ENCODE results near the gene MYO7B.

Gene MYO7B

DNA sequence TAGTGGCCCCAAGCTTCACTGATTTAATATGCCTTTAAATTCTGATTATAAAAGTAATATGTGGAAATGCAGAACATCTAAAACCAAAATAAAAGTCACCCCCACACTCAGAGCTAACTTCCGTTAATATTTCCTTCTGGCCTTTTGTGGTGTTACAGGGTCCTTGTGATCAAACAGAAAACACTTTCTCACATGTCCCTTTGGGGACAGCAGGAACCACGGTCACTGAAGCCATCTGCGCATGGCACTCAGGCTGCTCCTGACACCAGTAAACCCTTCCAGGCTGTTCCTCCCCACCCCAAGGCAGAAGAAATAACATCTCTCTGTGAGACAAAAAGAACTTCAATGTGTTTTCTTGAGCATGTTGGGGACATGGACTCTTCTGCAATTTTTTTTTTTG, 85.4 kb downstream of the MYO7B start:
- Histone ChIP-seq H3K36me3 (replicated peaks; ENCODE audit: low read depth, low read length) (no peaks in the 10 kb centered on the region), H3K79me2 (ENCODE audit: low read length) (no peaks in the 10 kb centered on the region), H3K4me1 (ENCODE audit: low read length) (no peaks in the 10 kb centered on the region), H3K27me3 (ENCODE audit: low read depth, low read length) (no peaks in the 10 kb centered on the region; the same call in 1 of the 2 replicates), H4K20me1 (ENCODE audit: insufficient read depth, low read length) (no peaks in the 10 kb centered on the region), H2AFZ (ENCODE audit: low read depth, low read length) (no peak overlapping the region), H3K4me3 (ENCODE audit: low read length) (no peak overlapping the region), H3K9ac (ENCODE audit: low read length) (no peak overlapping the region), H3K27ac (ENCODE audit: low read length) (no peak overlapping the region), H3K9me3 (ENCODE audit: insufficient read depth, low read length) (no peaks in the 10 kb centered on the region), H3K4me2 (ENCODE audit: low read length) (no peak overlapping the region)
- no peak for TF ChIP-seq EZH2phosphoT487 (IDR thresholded peaks at IDR 0.05; ENCODE audit: low read depth)
- TF ChIP-seq CTCF (IDR thresholded peaks at IDR 0.05; ENCODE audit: low read depth, low read length): no peak

- no peaks in the 10 kb centered on the region for H3K79me2 ChIP-seq (ENCODE audit: low read length)
- no peak overlapping the region for H3K4me2 ChIP-seq (ENCODE audit: low read length)
- no peak overlapping the region for H3K4me3 ChIP-seq (ENCODE audit: low read length)
- H3K27me3 ChIP-seq (ENCODE audit: low read depth, low read length): no peaks in the 10 kb centered on the region
- no peaks in the 10 kb centered on the region for H3K4me1 ChIP-seq (ENCODE audit: low read length)
- H4K20me1 ChIP-seq (ENCODE audit: insufficient read depth, low read length): no peaks in the 10 kb centered on the region
- H3K9ac ChIP-seq (ENCODE audit: low read length): no peak overlapping the region
- H3K36me3 ChIP-seq (replicated peaks; ENCODE audit: low read depth, low read length): no peaks in the 10 kb centered on the region
- TF ChIP-seq EZH2phosphoT487 (IDR thresholded peaks at IDR 0.05; ENCODE audit: low read depth) (no peak), CTCF (IDR thresholded peaks at IDR 0.05; ENCODE audit: low read depth, low read length) (no peak)
- H3K9me3 ChIP-seq (ENCODE audit: insufficient read depth, low read length): no peaks in the 10 kb centered on the region
- no peak overlapping the region for H3K27ac ChIP-seq (ENCODE audit: low read length)
- H2AFZ ChIP-seq (ENCODE audit: low read depth, low read length): no peak overlapping the region
These were observed 86.5 kb downstream of the MYO7B start for GRCh38 chr2:127621981-127622431.

DNA sequence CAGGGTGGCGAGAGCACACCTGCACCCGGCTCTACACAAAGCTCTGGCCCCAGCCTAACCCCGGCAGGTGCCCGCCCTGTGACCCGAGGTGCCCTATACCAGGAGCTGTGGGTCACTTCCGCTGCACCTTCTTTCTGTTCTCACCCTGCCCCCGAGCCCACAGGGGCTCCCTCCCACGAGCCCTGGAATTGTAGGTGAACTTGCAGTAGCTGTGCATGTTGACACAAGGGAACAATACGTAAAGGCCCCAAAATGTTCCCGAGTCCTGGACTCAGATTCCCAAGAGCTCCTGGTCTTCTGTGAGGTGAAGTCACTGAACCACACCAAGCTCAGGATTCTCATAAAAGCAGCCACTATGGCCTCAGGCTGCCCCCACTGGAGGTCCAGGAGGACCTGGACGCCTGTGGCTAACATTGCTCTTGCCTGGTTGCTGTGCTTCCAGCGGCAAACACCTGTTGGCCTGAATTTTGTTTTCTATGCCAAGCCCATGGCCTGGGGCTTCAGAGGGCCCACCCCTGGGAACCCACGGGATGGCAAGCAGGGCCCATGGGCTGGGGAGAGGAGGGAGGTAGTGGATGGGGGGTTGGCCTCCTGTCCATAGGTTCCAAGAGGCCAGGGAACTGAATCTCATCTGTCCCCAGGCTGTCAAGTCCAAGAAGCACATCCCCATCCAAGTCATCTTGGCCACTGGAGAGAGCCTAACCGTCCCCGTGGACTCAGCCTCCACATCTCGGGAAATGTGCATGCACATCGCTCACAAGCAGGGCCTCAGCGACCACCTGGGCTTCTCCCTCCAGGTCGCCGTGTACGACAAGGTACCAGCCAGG, 87.3 kb downstream of the MYO7B start:
- Histone ChIP-seq H3K79me2 (ENCODE audit: low read length) (no peaks in the 10 kb centered on the region), H4K20me1 (ENCODE audit: insufficient read depth, low read length) (no peaks in the 10 kb centered on the region), H3K9ac (ENCODE audit: low read length) (no peak overlapping the region), H3K9me3 (ENCODE audit: insufficient read depth, low read length) (no peaks in the 10 kb centered on the region), H2AFZ (ENCODE audit: low read depth, low read length) (no peak overlapping the region), H3K4me3 (ENCODE audit: low read length) (no peak overlapping the region), H3K27me3 (ENCODE audit: low read depth, low read length) (no peaks in the 10 kb centered on the region), H3K27ac (ENCODE audit: low read length) (no peak overlapping the region), H3K4me2 (ENCODE audit: low read length) (no peak overlapping the region), H3K4me1 (ENCODE audit: low read length) (no peaks in the 10 kb centered on the region), H3K36me3 (replicated peaks; ENCODE audit: low read depth, low read length) (no peaks in the 10 kb centered on the region)
- TF ChIP-seq CTCF (IDR thresholded peaks at IDR 0.05; ENCODE audit: low read depth, low read length) (no peak), EZH2phosphoT487 (IDR thresholded peaks at IDR 0.05; ENCODE audit: low read depth) (no peak)

GRCh38 chr2:127623388-127624319, 88.2 kb downstream of the MYO7B start:
- no peak overlapping the region for H2AFZ ChIP-seq (ENCODE audit: low read depth, low read length)
- no peak overlapping the region for H3K27ac ChIP-seq (ENCODE audit: low read length)
- no peaks in the 10 kb centered on the region for H3K79me2 ChIP-seq (ENCODE audit: low read length)
- no peak overlapping the region for H3K9ac ChIP-seq (ENCODE audit: low read length)
- no peak overlapping the region for H3K4me3 ChIP-seq (ENCODE audit: low read length)
- TF ChIP-seq EZH2phosphoT487 (IDR thresholded peaks at IDR 0.05; ENCODE audit: low read depth) (no peak), CTCF (IDR thresholded peaks at IDR 0.05; ENCODE audit: low read depth, low read length) (no peak)
- no peaks in the 10 kb centered on the region for H3K4me1 ChIP-seq (ENCODE audit: low read length)
- no peaks in the 10 kb centered on the region for H3K9me3 ChIP-seq (ENCODE audit: insufficient read depth, low read length)
- H3K4me2 ChIP-seq (ENCODE audit: low read length): no peak overlapping the region
- H3K27me3 ChIP-seq (ENCODE audit: low read depth, low read length): no peaks in the 10 kb centered on the region
- H3K36me3 ChIP-seq (replicated peaks; ENCODE audit: low read depth, low read length): no peaks in the 10 kb centered on the region
- H4K20me1 ChIP-seq (ENCODE audit: insufficient read depth, low read length): no peaks in the 10 kb centered on the region

All from OCI-LY3 (cell line).